ENCODE results near the gene SMG9. TPM values are rescaled to one million over a fixed set of nuclear protein-coding genes. Genes with fewer than 3 reads are reported as not detected.

SMG9 gene
- total RNA-seq, 2 donors from 2014 or later = 22.9 to 45.1 TPM

GRCh38 chr19:43724896-43725295 lies 29.9 kb downstream of the SMG9 start:
- H3K4me1 ChIP-seq (replicated peaks) = no peaks in the 10 kb centered on the region
- no peaks in the 10 kb centered on the region for H3K9me3 ChIP-seq
- no peak overlapping the region for H3K27ac ChIP-seq
- no peak for TF ChIP-seq POLR2A (IDR thresholded peaks at IDR 0.05)
- TF ChIP-seq, protein P1, sequence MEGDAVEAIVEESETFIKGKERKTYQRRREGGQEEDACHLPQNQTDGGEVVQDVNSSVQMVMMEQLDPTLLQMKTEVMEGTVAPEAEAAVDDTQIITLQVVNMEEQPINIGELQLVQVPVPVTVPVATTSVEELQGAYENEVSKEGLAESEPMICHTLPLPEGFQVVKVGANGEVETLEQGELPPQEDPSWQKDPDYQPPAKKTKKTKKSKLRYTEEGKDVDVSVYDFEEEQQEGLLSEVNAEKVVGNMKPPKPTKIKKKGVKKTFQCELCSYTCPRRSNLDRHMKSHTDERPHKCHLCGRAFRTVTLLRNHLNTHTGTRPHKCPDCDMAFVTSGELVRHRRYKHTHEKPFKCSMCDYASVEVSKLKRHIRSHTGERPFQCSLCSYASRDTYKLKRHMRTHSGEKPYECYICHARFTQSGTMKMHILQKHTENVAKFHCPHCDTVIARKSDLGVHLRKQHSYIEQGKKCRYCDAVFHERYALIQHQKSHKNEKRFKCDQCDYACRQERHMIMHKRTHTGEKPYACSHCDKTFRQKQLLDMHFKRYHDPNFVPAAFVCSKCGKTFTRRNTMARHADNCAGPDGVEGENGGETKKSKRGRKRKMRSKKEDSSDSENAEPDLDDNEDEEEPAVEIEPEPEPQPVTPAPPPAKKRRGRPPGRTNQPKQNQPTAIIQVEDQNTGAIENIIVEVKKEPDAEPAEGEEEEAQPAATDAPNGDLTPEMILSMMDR (IDR thresholded peaks at IDR 0.05) = no peak
- no peak for TF ChIP-seq POLR2AphosphoS5 (IDR thresholded peaks at IDR 0.05)
- intact Hi-C loops (cut with DNase I) = no loop called here
- 79% methylated on average over 8 of the region's 8 CpGs for WGBS
- no peaks in the 10 kb centered on the region for H3K27me3 ChIP-seq (replicated peaks; ENCODE audit: insufficient read depth)
- H3K36me3 ChIP-seq = no peaks in the 10 kb centered on the region
- no peak overlapping the region for H3K4me3 ChIP-seq
- DNase-seq (ENCODE audit: low spot score) = no peak

GRCh38 chr19:43723588-43723987 lies 31.2 kb downstream of the SMG9 start:
- Histone ChIP-seq H3K4me3 (no peak overlapping the region), H3K4me1 (replicated peaks) (no peaks in the 10 kb centered on the region), H3K27me3 (replicated peaks; ENCODE audit: insufficient read depth) (no peaks in the 10 kb centered on the region), H3K27ac (no peak overlapping the region), H3K9me3 (no peaks in the 10 kb centered on the region), H3K36me3 (no peaks in the 10 kb centered on the region)
- TF ChIP-seq, protein P1 (IDR thresholded peaks at IDR 0.05) = no peak
- 61% methylated on average over 8 of the region's 8 CpGs for WGBS
- intact Hi-C loops (cut with DNase I) = no loop called here
- no peak for DNase-seq (ENCODE audit: low spot score)

GRCh38 chr19:43721469-43722048 lies 33.2 kb downstream of the SMG9 start:
- TF ChIP-seq POLR2AphosphoS5 (IDR thresholded peaks at IDR 0.05) (no peak), POLR2A (IDR thresholded peaks at IDR 0.05) (no peak)
- TF ChIP-seq, protein P1 (IDR thresholded peaks at IDR 0.05) = no peak
- H3K27me3 ChIP-seq (replicated peaks; ENCODE audit: insufficient read depth) = no peaks in the 10 kb centered on the region
- DNase-seq (ENCODE audit: low spot score) = no peak
- intact Hi-C loops (cut with DNase I) = no loop called here
- WGBS = 79% methylated on average over 5 of the region's 5 CpGs
- no peaks in the 10 kb centered on the region for H3K4me1 ChIP-seq (replicated peaks)
- H3K36me3 ChIP-seq = no peaks in the 10 kb centered on the region
- H3K27ac ChIP-seq = no peak overlapping the region
- no peaks in the 10 kb centered on the region for H3K9me3 ChIP-seq
- no peak overlapping the region for H3K4me3 ChIP-seq

DNA sequence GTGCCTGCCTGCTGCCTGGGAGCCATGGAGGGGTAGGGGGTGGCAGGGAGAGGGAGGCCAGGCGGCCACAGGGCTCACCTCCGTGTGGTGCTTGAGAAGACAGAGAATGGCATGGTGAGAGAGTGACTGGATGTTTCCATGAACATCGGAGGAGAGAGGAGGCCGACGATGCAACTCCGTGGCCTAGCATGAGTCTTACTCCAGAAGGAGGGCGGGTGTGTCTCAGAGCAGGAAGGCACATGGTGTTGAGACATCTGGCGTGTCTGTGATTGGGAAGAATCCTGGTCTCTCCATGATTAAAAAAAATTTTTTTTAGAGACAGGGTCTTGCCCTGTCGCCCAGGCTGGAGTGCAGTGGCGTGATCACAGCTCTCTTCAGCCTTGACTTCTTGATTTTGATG lies 33.8 kb downstream of the SMG9 start:
- WGBS = 85% methylated on average over 10 of the region's 10 CpGs
- no peaks in the 10 kb centered on the region for H3K9me3 ChIP-seq
- H3K27me3 ChIP-seq (replicated peaks; ENCODE audit: insufficient read depth) = no peaks in the 10 kb centered on the region
- TF ChIP-seq, protein P1 (IDR thresholded peaks at IDR 0.05) = no peak
- TF ChIP-seq POLR2AphosphoS5 (IDR thresholded peaks at IDR 0.05) = no peak
- TF ChIP-seq POLR2A (IDR thresholded peaks at IDR 0.05) = no peak
- H3K4me3 ChIP-seq = no peak overlapping the region
- intact Hi-C loops (cut with DNase I) = no loop called here
- no peak for DNase-seq (ENCODE audit: low spot score)
- no peaks in the 10 kb centered on the region for H3K36me3 ChIP-seq
- H3K4me1 ChIP-seq (replicated peaks) = no peaks in the 10 kb centered on the region
- no peak overlapping the region for H3K27ac ChIP-seq

- no peaks in the 10 kb centered on the region for H3K9me3 ChIP-seq
- H3K36me3 ChIP-seq = no peaks in the 10 kb centered on the region
- no peaks in the 10 kb centered on the region for H3K4me1 ChIP-seq (replicated peaks)
- no peak overlapping the region for H3K27ac ChIP-seq
- no peaks in the 10 kb centered on the region for H3K27me3 ChIP-seq (replicated peaks; ENCODE audit: insufficient read depth)
- WGBS = 68% methylated on average over 5 of the region's 5 CpGs
- H3K4me3 ChIP-seq = no peak overlapping the region
- DNase-seq (ENCODE audit: low spot score) = no peak
- TF ChIP-seq, protein P1 (IDR thresholded peaks at IDR 0.05) = no peak
- TF ChIP-seq POLR2A (IDR thresholded peaks at IDR 0.05) = no peak
- no peak for TF ChIP-seq POLR2AphosphoS5 (IDR thresholded peaks at IDR 0.05)
- intact Hi-C loops (cut with DNase I) = no loop called here
These were observed 34.8 kb downstream of the SMG9 start for GRCh38 chr19:43719918-43720317.
